OCI-LY3 (cell line): ENCODE results near the gene GLI2.

Experiments
- H2AFZ ChIP-seq: fragments of 200-600, 300-600 bp; shearing (Covaris generic); 2 replicates; pipeline ENCODE4 v1.6.0; 2014; ENCODE audit warnings: antibody characterized with exemption, low read depth, low read length
- H3K27ac ChIP-seq: fragments of 200-600, 300-600 bp; sonication (generic); 2 replicates; pipeline ENCODE4 v1.5.1; 2014; ENCODE audit warnings: mild to moderate bottlenecking, low read length, moderate library complexity, mixed read lengths
- H3K27me3 ChIP-seq: fragments of 200-600, 300-600 bp; sonication (generic); 2 replicates; pipeline ENCODE4 v1.6.1; 2014; ENCODE audit warnings: low read depth, low read length, mixed read lengths
- H3K36me3 ChIP-seq: fragments of 200-600, 300-600 bp; sonication (generic); replicated peaks from 2 replicates; pipeline ENCODE3; 2014; ENCODE audit warnings: low read depth, low read length, mixed read lengths
- H3K4me1 ChIP-seq: fragments of 300-600, 200-600 bp; sonication (generic); 2 replicates; pipeline ENCODE4 v1.6.1; 2014; ENCODE audit warnings: low read length, mixed read lengths
- H3K4me2 ChIP-seq: fragments of 200-600, 300-600 bp; sonication (generic); 2 replicates; pipeline ENCODE4 v1.6.1; 2014; ENCODE audit warnings: low read length, mixed read lengths
- H3K4me3 ChIP-seq: fragments of 300-600, 200-600 bp; sonication (generic); 2 replicates; pipeline ENCODE4 v1.5.1; 2014; ENCODE audit warnings: antibody characterized with exemption, mild to moderate bottlenecking, low read length, moderate library complexity
- H3K79me2 ChIP-seq: fragments of 300-600, 200-600 bp; shearing (Covaris generic); 2 replicates; pipeline ENCODE4 v1.6.1; 2014; ENCODE audit warnings: mild to moderate bottlenecking, low read length, mixed read lengths
- H3K9ac ChIP-seq: fragments of 300-600, 200-600 bp; shearing (Covaris generic); 2 replicates; pipeline ENCODE4 v1.6.0; 2014; ENCODE audit warnings: mild to moderate bottlenecking, low read length, moderate library complexity
- H3K9me3 ChIP-seq: fragments of 200-600, 300-600 bp; shearing (Covaris generic); 2 replicates; pipeline ENCODE4 v1.6.1; 2014; ENCODE audit warnings: low read length, mixed read lengths; ENCODE audit not compliant: insufficient read depth
- H4K20me1 ChIP-seq: fragments of 200-600, 300-600 bp; sonication (generic); 2 replicates; pipeline ENCODE4 v1.6.1; 2016; ENCODE audit warnings: low read length, mixed read lengths; ENCODE audit not compliant: insufficient read depth
- CTCF ChIP-seq: fragments of 200-600, 300-600 bp; sonication (generic); IDR thresholded peaks from 2 replicates; pipeline ENCODE4 v1.5.1; 2014; ENCODE audit warnings: antibody characterized with exemption, low read length, low read depth
- EZH2phosphoT487 ChIP-seq: fragments of 200-600 bp; shearing (Covaris generic); IDR thresholded peaks from 2 replicates; pipeline ENCODE4 v1.6.1; 2018; ENCODE audit warnings: antibody characterized with exemption, mixed run types, low read depth

The GLI2 gene

DNA sequence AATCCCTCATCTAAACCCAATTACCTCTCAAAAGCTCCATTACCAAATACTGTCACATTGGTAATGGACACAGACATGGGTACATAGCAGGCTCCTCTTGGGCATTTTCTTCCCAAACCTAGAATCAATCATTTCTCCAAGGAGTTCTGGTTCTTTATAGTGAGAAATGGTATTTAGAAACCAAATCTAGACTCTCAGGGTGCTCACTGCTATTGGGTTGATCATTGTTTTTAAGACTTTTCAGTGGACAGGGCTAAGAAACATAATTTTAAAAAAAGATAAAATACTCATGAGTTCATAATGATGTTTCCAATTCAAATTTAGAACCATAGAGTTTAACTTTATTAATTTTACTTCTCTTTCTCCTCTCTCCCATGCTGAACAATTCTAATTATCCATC, 9.4 kb upstream of the GLI2 start:
- no peaks in the 10 kb centered on the region for H3K36me3 ChIP-seq
- no peaks in the 10 kb centered on the region for H3K4me1 ChIP-seq
- no peak overlapping the region for H3K4me3 ChIP-seq
- peaks cover 14% of the 10 kb centered on the region; the same call in 1 of the 2 replicates for H3K27me3 ChIP-seq
- no peak overlapping the region for H3K27ac ChIP-seq
- no peak overlapping the region for H3K4me2 ChIP-seq
- H3K9me3 ChIP-seq = no peaks in the 10 kb centered on the region
- no peak overlapping the region for H2AFZ ChIP-seq
- no peaks in the 10 kb centered on the region for H4K20me1 ChIP-seq
- no peaks in the 10 kb centered on the region for H3K79me2 ChIP-seq
- no peak for TF ChIP-seq EZH2phosphoT487
- no peak for TF ChIP-seq CTCF
- H3K9ac ChIP-seq = no peak overlapping the region

GRCh38 chr2:120729406-120730399, 6.0 kb upstream of the GLI2 start:
- H3K4me2 ChIP-seq = no peak overlapping the region
- peaks cover 10% of the 10 kb centered on the region; the same call in 1 of the 2 replicates for H3K27me3 ChIP-seq
- H3K9ac ChIP-seq = no peak overlapping the region
- no peak overlapping the region for H3K27ac ChIP-seq
- H2AFZ ChIP-seq = no peak overlapping the region
- H3K4me3 ChIP-seq = no peak overlapping the region
- H3K9me3 ChIP-seq = no peaks in the 10 kb centered on the region
- no peaks in the 10 kb centered on the region for H3K36me3 ChIP-seq
- TF ChIP-seq EZH2phosphoT487 (no peak), CTCF (no peak)
- no peaks in the 10 kb centered on the region for H4K20me1 ChIP-seq
- no peaks in the 10 kb centered on the region for H3K4me1 ChIP-seq
- H3K79me2 ChIP-seq = no peaks in the 10 kb centered on the region

DNA sequence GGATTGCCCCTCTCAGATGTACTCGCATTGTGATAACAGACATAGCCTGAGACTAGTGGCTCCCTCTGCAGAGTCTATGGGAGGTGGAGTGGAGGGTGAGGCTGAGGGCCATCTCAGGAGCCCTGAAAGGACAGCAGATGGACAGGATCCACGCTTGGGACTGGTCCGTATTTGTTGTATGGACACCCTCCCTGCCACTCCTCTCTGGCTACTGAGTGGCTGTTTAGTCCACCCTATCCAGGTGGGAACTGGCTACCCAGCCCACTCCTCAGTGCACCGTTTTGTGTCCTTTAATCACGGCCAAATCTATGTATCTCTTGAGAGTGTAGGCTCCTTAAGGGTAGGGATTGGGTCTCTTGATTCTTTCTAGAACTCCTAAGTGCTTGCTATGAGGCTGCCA, 4.5 kb upstream of the GLI2 start:
- Histone ChIP-seq H3K27me3 (peaks cover 6% of the 10 kb centered on the region; the same call in 1 of the 2 replicates), H3K4me2 (no peak overlapping the region), H3K9me3 (no peaks in the 10 kb centered on the region), H3K4me3 (no peak overlapping the region), H3K36me3 (no peaks in the 10 kb centered on the region), H3K4me1 (no peaks in the 10 kb centered on the region), H3K79me2 (no peaks in the 10 kb centered on the region), H2AFZ (no peak overlapping the region), H4K20me1 (no peaks in the 10 kb centered on the region), H3K9ac (no peak overlapping the region), H3K27ac (no peak overlapping the region)
- TF ChIP-seq EZH2phosphoT487 (no peak), CTCF (no peak)

DNA sequence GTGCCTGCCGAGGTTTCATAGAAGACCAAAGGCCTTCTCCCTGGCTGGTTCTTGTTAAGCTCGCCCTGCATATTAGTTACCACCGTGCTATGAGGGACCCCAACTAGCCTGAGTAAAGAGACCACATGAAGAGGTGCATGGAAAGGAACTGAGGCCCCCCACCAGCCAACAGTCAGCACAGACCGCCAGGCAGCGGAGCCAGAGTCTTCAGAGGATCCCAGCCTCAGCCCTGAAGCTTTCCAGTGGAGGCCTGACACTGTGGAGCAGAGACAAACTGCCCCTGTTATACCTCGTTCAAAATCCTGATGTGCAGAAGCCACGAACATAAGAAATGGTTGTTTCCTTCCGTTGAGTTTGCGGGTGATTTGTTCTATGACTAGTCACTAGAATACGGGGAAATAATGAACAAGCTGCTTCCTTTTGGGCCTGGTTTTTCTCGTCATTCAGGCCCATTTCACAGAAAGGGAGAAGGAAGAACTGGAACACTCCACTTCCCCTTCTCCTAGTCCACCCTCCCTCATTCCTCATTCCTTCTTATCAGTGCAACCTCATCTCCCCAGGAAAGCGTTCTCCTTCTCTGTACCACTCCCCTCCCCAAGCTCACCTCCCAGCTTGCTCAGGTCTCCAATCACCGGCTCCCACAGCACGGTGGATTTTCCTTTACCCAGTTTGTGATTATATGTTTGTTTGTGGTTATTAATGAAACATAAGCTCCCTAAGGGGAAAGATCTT, 3.0 kb upstream of the GLI2 start:
- TF ChIP-seq CTCF = no peak
- no peak for TF ChIP-seq EZH2phosphoT487
- Histone ChIP-seq H3K4me3 (no peak overlapping the region), H3K9ac (no peak overlapping the region), H3K27ac (no peak overlapping the region), H3K4me2 (no peak overlapping the region), H3K36me3 (no peaks in the 10 kb centered on the region), H3K9me3 (no peaks in the 10 kb centered on the region), H2AFZ (no peak overlapping the region), H3K27me3 (0 out of 2 replicates have a peak, but pooled peaks cover 5% of the 10 kb centered on the region), H4K20me1 (no peaks in the 10 kb centered on the region), H3K4me1 (no peaks in the 10 kb centered on the region), H3K79me2 (no peaks in the 10 kb centered on the region)
